EL (cell line): ENCODE data around the gene LARP4.

Experiments
- DNase-seq: peaks from one replicate; pipeline ENCODE4 v3.0.0-alpha.2; 2016

LARP4 gene

DNA sequence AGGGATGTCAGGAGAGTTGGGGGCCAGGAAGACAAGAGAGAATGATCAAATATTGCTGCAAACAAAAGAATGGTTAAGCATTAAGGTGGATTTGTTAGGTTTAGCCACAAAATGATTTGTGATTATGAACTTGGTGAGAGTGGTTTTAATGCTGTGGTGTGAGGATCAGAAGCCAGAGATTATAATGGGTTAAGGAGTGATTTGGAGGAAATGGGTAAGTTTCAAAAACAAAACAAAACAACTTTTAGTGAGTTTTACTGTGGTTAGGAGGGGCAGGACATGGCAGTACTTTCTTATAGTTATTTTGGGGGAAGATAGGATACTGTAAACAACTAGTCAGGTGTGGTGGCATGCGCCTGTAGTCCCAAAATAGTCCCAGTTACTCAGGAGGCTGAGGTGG is 128.1 kb downstream of the LARP4 start:
- DNase-seq: no peak

DNA sequence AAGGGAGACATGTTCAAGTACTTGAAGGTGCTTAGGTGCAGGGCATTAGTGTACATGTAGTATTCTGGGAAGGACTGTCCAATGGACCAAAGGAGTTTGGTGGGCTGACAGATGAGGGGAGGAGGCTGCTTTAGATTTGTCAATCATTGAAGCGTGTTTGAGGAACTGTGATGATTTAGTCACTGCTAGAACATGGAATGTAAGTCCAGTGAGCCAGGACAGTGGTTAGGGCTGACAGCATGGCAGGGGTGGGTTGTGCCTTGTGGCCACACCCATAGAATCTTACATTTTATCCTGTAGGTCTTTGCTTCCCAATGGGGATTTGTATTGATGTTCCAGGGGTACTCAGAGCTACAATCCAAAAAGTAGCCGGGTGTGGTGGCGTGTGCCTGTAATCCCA is 128.7 kb downstream of the LARP4 start:
- no peak for DNase-seq
